Endothelial cell of umbilical vein (primary cell): Measurements from ENCODE around the gene ZFR.

Experiments used
- CTCF ChIP-seq, 2 donors: IDR thresholded peaks; 1 replicate in 1 of 2; 2 replicates in 1 of 2; pipeline ENCODE4 v1.5.1; 2011; ENCODE audit warnings: low read length in 2 of 2, mild to moderate bottlenecking in 2 of 2, moderate library complexity in 2 of 2, control low read depth in 1 of 2, inconsistent platforms in 1 of 2, low read depth in 1 of 2; ENCODE audit not compliant: insufficient read depth in 1 of 2; ENCODE audit errors: extremely low read depth in 1 of 2
- EZH2 ChIP-seq: IDR thresholded peaks from 2 replicates; pipeline ENCODE4 v1.6.1; 2012; ENCODE audit warnings: borderline replicate concordance, low read depth, mild to moderate bottlenecking, moderate library complexity, low read length, inconsistent platforms; ENCODE audit not compliant: severe bottlenecking
- MYC ChIP-seq: IDR thresholded peaks from one replicate; pipeline ENCODE4 v1.6.1; 2011; ENCODE audit warnings: mild to moderate bottlenecking, low read depth, low read length
- POLR2A ChIP-seq: IDR thresholded peaks from 2 replicates; pipeline ENCODE4 v1.6.1; 2012; ENCODE audit warnings: low read depth, mild to moderate bottlenecking, control low read depth, low read length
- POLR2AphosphoS5 ChIP-seq: IDR thresholded peaks from 2 replicates; pipeline ENCODE4 v1.6.1; 2012; ENCODE audit warnings: low read depth, mild to moderate bottlenecking, control low read depth, low read length, moderate library complexity; ENCODE audit not compliant: insufficient read depth

- no peak for TF ChIP-seq POLR2A
- TF ChIP-seq POLR2AphosphoS5: no peak
- TF ChIP-seq CTCF (IDR thresholded peaks at IDR 0.05; ENCODE audit: extremely low read depth in 1 of 2, insufficient read depth in 1 of 2, low read depth in 1 of 2, low read length in 2 of 2): no peak
- no peak for TF ChIP-seq EZH2
- no peak for TF ChIP-seq MYC
These were observed 86.9 kb downstream of the ZFR start for GRCh38 chr5:32357658-32358057.
